Measurements from ENCODE around the gene RDX. TPM values are rescaled to one million over a fixed set of nuclear protein-coding genes. Genes with fewer than 3 reads are reported as not detected.

RDX gene
- total and polyA plus RNA-seq, 2 of the 4 experiments (the other 2 are of a cell fraction): 61.1 to 72.4 TPM

GRCh38 chr11:110268441-110268840 lies 28.0 kb downstream of the RDX start:
- in situ Hi-C loops (cut with MboI; ENCODE audit: low sequenced_read_pairs): no loop called here
- intact Hi-C loops (cut with micrococcal nuclease): no loop called here
- ChIA-PET POLR2A (ENCODE audit: unreplicated experiment) (interaction anchor here (1.5 kb wide), 1 partner anchor 52 kb away, joined by 4 read pairs; no protein-coding TSS in a partner anchor), CTCF (interaction anchor here (0.6 to 0.7 kb wide), 2 partner anchors 108 to 1686 kb away, joined by 7 read pairs; no protein-coding TSS in a partner anchor)
- Histone ChIP-seq H3K23ac (ENCODE audit: low read depth, low read length) (peak overlapping the region; percentile 58; the same call in 1 of the 2 replicates), H4K20me1 (ENCODE audit: insufficient read depth, low read length) (peaks cover 7% of the 10 kb centered on the region), H3K27me3 (ENCODE audit: control insufficient read depth, insufficient read depth, low read length) (no peaks in the 10 kb centered on the region), H3K4me1 (ENCODE audit: control insufficient read depth, insufficient read depth, low read length) (no peaks in the 10 kb centered on the region), H3K4me2 (ENCODE audit: low read depth, low read length) (no peak overlapping the region), H3K79me1 (ENCODE audit: low read depth in 1 of 2, low read length in 2 of 2) (peaks cover 29 to 61% of the 10 kb centered on the region in 2 experiments), H3K9me3 (ENCODE audit: control insufficient read depth, insufficient read depth, low read length) (no peaks in the 10 kb centered on the region), H3K18ac (ENCODE audit: low read depth, low read length) (no peak overlapping the region), H4K5ac (ENCODE audit: low read depth, low read length) (no peak overlapping the region), H3K27ac (ENCODE audit: insufficient read depth, low read length) (no peak overlapping the region), H3K4me3 (ENCODE audit: insufficient read depth, low read depth, low read length) (no peak overlapping the region), H2BK15ac (ENCODE audit: low read depth, low read length) (no peak overlapping the region), H2AK9ac (replicated peaks; ENCODE audit: low read depth, low read length, poor library complexity) (no peak overlapping the region), H3K9me1 (ENCODE audit: insufficient read depth, low read length) (0 out of 2 replicates have a peak, but pooled peaks cover 2% of the 10 kb centered on the region), H4K91ac (ENCODE audit: insufficient read depth, low read depth, low read length) (no peak overlapping the region), H2BK120ac (ENCODE audit: low read depth, low read length) (no peak overlapping the region), H2AFZ (replicated peaks; ENCODE audit: low read length, poor library complexity) (no peak overlapping the region), H2BK5ac (ENCODE audit: low read depth, low read length, poor library complexity, severe bottlenecking) (no peak overlapping the region), H3K56ac (ENCODE audit: extremely low read depth, insufficient read depth, low read length) (no peak overlapping the region), H3K9ac (ENCODE audit: low read depth, low read length) (no peak overlapping the region), H3K4ac (ENCODE audit: low read depth, low read length) (no peak overlapping the region), H3K14ac (replicated peaks; ENCODE audit: low read depth, low read length) (no peak overlapping the region), H4K8ac (ENCODE audit: low read depth in 2 of 2, low read length in 2 of 2) (no peak overlapping the region), H2AK5ac (ENCODE audit: low read depth, low read length) (no peak overlapping the region), H2BK20ac (ENCODE audit: low read depth, low read length) (no peak overlapping the region), H3K36me3 (ENCODE audit: control insufficient read depth, insufficient read depth, low read length) (peaks cover 9% of the 10 kb centered on the region; the same call in 1 of the 2 replicates)
- WGBS, 2 experiments (ENCODE audit: extremely low coverage in 2 of 2, insufficient read length in 1 of 2): no CpG with 5 or more reads among the region's 1 CpG
- no TSS peak for BruUV-seq (replicated peaks)
- dilution Hi-C loops (cut with HindIII; ENCODE audit: low sequenced_read_pairs, unreplicated experiment): no loop called here
- TF ChIP-seq MXI1 (IDR thresholded peaks at IDR 0.05; ENCODE audit: borderline replicate concordance, low read depth, low read length) (no peak), CTCF (conservative IDR thresholded peaks at IDR 0.05; ENCODE audit: low read depth, low read length) (no peak), MAFK (IDR thresholded peaks at IDR 0.05; ENCODE audit: low read depth, low read length) (no peak), RAD21 (IDR thresholded peaks at IDR 0.05; ENCODE audit: low read length) (no peak), MAZ (IDR thresholded peaks at IDR 0.05; ENCODE audit: borderline replicate concordance, low read depth, low read length) (no peak), POLR2A (IDR thresholded peaks at IDR 0.05; ENCODE audit: low read depth, low read length) (no peak), CEBPB (IDR thresholded peaks at IDR 0.05; ENCODE audit: low read depth, low read length) (no peak), RCOR1 (IDR thresholded peaks at IDR 0.05; ENCODE audit: insufficient replicate concordance, low read length) (no peak), BHLHE40 (IDR thresholded peaks at IDR 0.05; ENCODE audit: low read depth, low read length) (no peak), RFX5 (IDR thresholded peaks at IDR 0.05; ENCODE audit: low read depth, low read length) (no peak), NFE2L2 (IDR thresholded peaks at IDR 0.05; ENCODE audit: low read depth, low read length) (no peak), FOS (IDR thresholded peaks at IDR 0.05; ENCODE audit: low read depth, low read length) (no peak), ELK1 (IDR thresholded peaks at IDR 0.05; ENCODE audit: borderline replicate concordance, low read depth, low read length) (no peak), CHD1 (IDR thresholded peaks at IDR 0.05; ENCODE audit: low read depth, low read length) (no peak), USF2 (IDR thresholded peaks at IDR 0.05; ENCODE audit: low read depth, low read length) (no peak), SMC3 (IDR thresholded peaks at IDR 0.05; ENCODE audit: low read depth, low read length) (no peak)
- DNase-seq: no peak
- no peak for ATAC-seq (ENCODE audit: low read depth)
